ENCODE results near the gene LINC01488. TPM values are rescaled to one million over a fixed set of nuclear protein-coding genes. Genes with fewer than 3 reads are reported as not detected.

LINC01488 gene
- total and polyA plus RNA-seq, 7 donors: 0.36 TPM; not detected in 6

- no peak for TF ChIP-seq POLR2A (IDR thresholded peaks at IDR 0.05)
- no peak for TF ChIP-seq POLR2AphosphoS5 (IDR thresholded peaks at IDR 0.05)
- TF ChIP-seq EP300 (IDR thresholded peaks at IDR 0.05): no peak
- no peak for TF ChIP-seq CTCF (IDR thresholded peaks at IDR 0.05)
- Histone ChIP-seq H3K27ac (no peak overlapping the region), H3K36me3 (no peaks in the 10 kb centered on the region), H3K4me3 (no peak overlapping the region), H3K27me3 (no peaks in the 10 kb centered on the region), H3K9me3 (no peaks in the 10 kb centered on the region), H3K4me1 (peaks cover 0 to 28% (median 19%) of the 10 kb centered on the region in 4 donors)
- intact Hi-C loops (cut with DNase I): loop anchor here (5.0 kb wide), 1 partner anchor 44 kb away; no protein-coding TSS in a partner anchor
- DNase-seq: no peak
- WGBS, 2 donors: 88 to 93% methylated on average over 22 of the region's 22 CpGs
Observed at GRCh38 chr11:69491071-69492031, 9.9 kb downstream of the LINC01488 start.

GRCh38 chr11:69492201-69492991 is 10.9 kb downstream of the LINC01488 start:
- TF ChIP-seq CTCF (IDR thresholded peaks at IDR 0.05) (no peak), POLR2A (IDR thresholded peaks at IDR 0.05) (no peak), POLR2AphosphoS5 (IDR thresholded peaks at IDR 0.05) (no peak), EP300 (IDR thresholded peaks at IDR 0.05) (no peak)
- no peaks in the 10 kb centered on the region for H3K36me3 ChIP-seq
- no peak overlapping the region for H3K4me3 ChIP-seq
- H3K27ac ChIP-seq: no peak overlapping the region
- intact Hi-C loops (cut with DNase I): loop anchor here (5.0 kb wide), 1 partner anchor 45 kb away; no protein-coding TSS in a partner anchor
- H3K4me1 ChIP-seq: peaks cover 0 to 38% (median 29%) of the 10 kb centered on the region in 4 donors
- H3K27me3 ChIP-seq: no peaks in the 10 kb centered on the region
- H3K9me3 ChIP-seq: no peaks in the 10 kb centered on the region
- no peak for DNase-seq
- WGBS, 2 donors: 88 to 90% methylated on average over 27 of the region's 27 CpGs

GRCh38 chr11:69493931-69494821 is 12.7 kb downstream of the LINC01488 start:
- no peaks in the 10 kb centered on the region for H3K27me3 ChIP-seq
- no peak for DNase-seq
- H3K4me3 ChIP-seq: no peak overlapping the region
- H3K27ac ChIP-seq: no peak overlapping the region
- intact Hi-C loops (cut with DNase I): loop anchor here (5.0 kb wide), 1 partner anchor 47 kb away; no protein-coding TSS in a partner anchor
- TF ChIP-seq POLR2A (IDR thresholded peaks at IDR 0.05): no peak
- no peak for TF ChIP-seq POLR2AphosphoS5 (IDR thresholded peaks at IDR 0.05)
- no peaks in the 10 kb centered on the region for H3K9me3 ChIP-seq
- H3K36me3 ChIP-seq: no peaks in the 10 kb centered on the region
- WGBS, 2 donors: 85 to 93% methylated on average over 27 of the region's 27 CpGs
- H3K4me1 ChIP-seq: peaks cover 0 to 36% (median 27%) of the 10 kb centered on the region in 4 donors

GRCh38 chr11:69494851-69495250 is 13.4 kb downstream of the LINC01488 start:
- Histone ChIP-seq H3K36me3 (no peaks in the 10 kb centered on the region), H3K4me3 (no peak overlapping the region), H3K4me1 (peaks cover 0 to 30% (median 20%) of the 10 kb centered on the region in 4 donors), H3K9me3 (no peaks in the 10 kb centered on the region), H3K27ac (no peak overlapping the region), H3K27me3 (no peaks in the 10 kb centered on the region)
- intact Hi-C loops (cut with DNase I): loop anchor here (5.0 kb wide), 1 partner anchor 48 kb away; no protein-coding TSS in a partner anchor
- no peak for DNase-seq
- TF ChIP-seq EP300 (IDR thresholded peaks at IDR 0.05) (no peak), POLR2AphosphoS5 (IDR thresholded peaks at IDR 0.05) (no peak)
- WGBS, 2 donors: 89 to 94% methylated on average over 7 of the region's 7 CpGs

Data from sigmoid colon (tissue), 7 donors.